ENCODE measurements around the gene GLT6D1. TPM values are rescaled to one million over a fixed set of nuclear protein-coding genes. Genes with fewer than 3 reads are reported as not detected.

Gene GLT6D1
- total RNA-seq, 3 donors from 2014 or later, result not detected

GRCh38 chr9:135582966-135583687 lies 56.2 kb downstream of the GLT6D1 start:
- DNase-seq, result no peak

DNA sequence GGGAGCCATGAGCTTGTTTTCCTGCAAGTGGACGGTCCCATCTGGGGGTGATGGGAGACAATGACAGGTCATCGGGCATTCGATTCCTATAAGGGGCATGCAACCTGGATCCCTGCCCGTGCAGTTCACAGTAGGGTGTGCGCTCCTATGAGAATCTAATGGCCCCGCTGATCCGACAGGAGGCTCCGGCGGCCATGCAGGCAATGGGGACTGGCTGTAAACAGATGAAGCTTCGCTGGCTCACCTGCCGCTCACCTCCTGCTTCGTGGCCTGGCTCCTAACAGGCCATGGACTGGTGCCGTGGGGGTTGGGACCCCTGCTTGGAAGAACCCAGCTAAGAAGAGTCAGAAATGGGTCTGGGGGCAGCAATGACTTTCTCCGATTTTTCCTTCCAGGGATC lies 56.8 kb downstream of the GLT6D1 start:
- Mint-ChIP-seq H3K4me1 (ENCODE audit: low read depth) (no peaks in the 10 kb centered on the region), H3K27me3 (ENCODE audit: low read depth) (peaks cover 14% of the 10 kb centered on the region), H3K9me3 (no peaks in the 10 kb centered on the region), H3K36me3 (ENCODE audit: insufficient read depth) (no peaks in the 10 kb centered on the region), H3K4me3 (no peak overlapping the region)
- ATAC-seq (no peak), DNase-seq (no peak)

More at GRCh38 chr9:135582966-135583687, 56.2 kb downstream of the GLT6D1 start:
- ATAC-seq, result no peak
- no peak overlapping the region for H3K4me3 Mint-ChIP-seq
- H3K36me3 Mint-ChIP-seq (ENCODE audit: insufficient read depth), result no peaks in the 10 kb centered on the region
- H3K4me1 Mint-ChIP-seq (ENCODE audit: low read depth), result no peaks in the 10 kb centered on the region
- peaks cover 14% of the 10 kb centered on the region for H3K27me3 Mint-ChIP-seq (ENCODE audit: low read depth)
- H3K9me3 Mint-ChIP-seq, result no peaks in the 10 kb centered on the region

GRCh38 chr9:135581636-135582426 lies 57.5 kb downstream of the GLT6D1 start:
- Mint-ChIP-seq H3K36me3 (ENCODE audit: insufficient read depth) (no peaks in the 10 kb centered on the region), H3K4me3 (no peak overlapping the region), H3K4me1 (ENCODE audit: low read depth) (no peaks in the 10 kb centered on the region), H3K27me3 (ENCODE audit: low read depth) (peaks cover 14% of the 10 kb centered on the region), H3K9me3 (no peaks in the 10 kb centered on the region)
- DNase-seq (no peak), ATAC-seq (no peak)

GRCh38 chr9:135580664-135581380 lies 58.5 kb downstream of the GLT6D1 start:
- H3K4me1 Mint-ChIP-seq (ENCODE audit: low read depth), result no peaks in the 10 kb centered on the region
- H3K4me3 Mint-ChIP-seq, result no peak overlapping the region
- H3K36me3 Mint-ChIP-seq (ENCODE audit: insufficient read depth), result no peaks in the 10 kb centered on the region
- ATAC-seq, result no peak
- H3K27me3 Mint-ChIP-seq (ENCODE audit: low read depth), result peaks cover 17% of the 10 kb centered on the region
- DNase-seq, result no peak
- H3K9me3 Mint-ChIP-seq, result no peaks in the 10 kb centered on the region

DNA sequence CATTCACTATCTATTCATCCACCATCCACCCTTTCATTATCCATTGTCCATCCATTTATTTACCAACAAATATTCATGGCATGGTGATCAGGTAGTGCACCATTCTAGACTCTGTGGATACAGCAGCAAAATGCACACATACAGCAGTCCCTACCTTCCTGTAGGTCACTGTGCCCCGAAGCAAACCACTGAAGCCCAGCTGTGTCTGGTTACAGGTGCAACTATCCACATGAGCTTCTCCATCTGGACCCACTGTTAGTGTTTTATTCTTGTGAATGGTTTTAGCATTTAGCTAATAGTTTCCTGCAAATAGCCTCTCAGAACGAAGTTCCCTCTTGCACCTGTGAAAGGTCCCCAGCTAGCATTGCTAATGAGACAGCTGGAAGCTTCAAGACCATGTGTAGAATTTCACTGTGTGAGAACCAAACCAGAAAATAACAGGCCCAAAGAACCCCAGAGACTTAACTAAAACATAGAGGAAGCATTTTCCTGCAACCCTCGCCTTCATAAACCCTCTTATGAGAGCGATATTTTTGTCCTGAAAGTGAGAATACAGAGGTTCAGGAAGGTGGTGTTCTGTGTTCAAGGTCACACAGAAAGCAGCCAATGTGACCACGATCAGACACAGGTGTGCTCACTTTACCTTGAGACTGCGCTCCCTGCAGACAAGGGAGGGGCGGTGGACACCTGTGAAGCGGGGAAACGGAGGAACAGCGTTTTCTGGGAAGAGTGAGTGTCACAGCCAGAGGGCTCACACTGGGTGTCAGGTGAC lies 59.3 kb downstream of the GLT6D1 start:
- no peak for ATAC-seq
- Mint-ChIP-seq H3K27me3 (ENCODE audit: low read depth) (peaks cover 15% of the 10 kb centered on the region), H3K4me3 (no peak overlapping the region), H3K4me1 (ENCODE audit: low read depth) (no peaks in the 10 kb centered on the region), H3K36me3 (ENCODE audit: insufficient read depth) (no peaks in the 10 kb centered on the region), H3K9me3 (no peaks in the 10 kb centered on the region)
- DNase-seq, result no peak

- no peaks in the 10 kb centered on the region for H3K9me3 Mint-ChIP-seq
- no peaks in the 10 kb centered on the region for H3K4me1 Mint-ChIP-seq (ENCODE audit: low read depth)
- H3K4me3 Mint-ChIP-seq, result no peak overlapping the region
- ATAC-seq (no peak), DNase-seq (no peak)
- H3K27me3 Mint-ChIP-seq (ENCODE audit: low read depth), result peaks cover 15% of the 10 kb centered on the region
- H3K36me3 Mint-ChIP-seq (ENCODE audit: insufficient read depth), result no peaks in the 10 kb centered on the region
Measured at GRCh38 chr9:135579356-135579755, 60.0 kb downstream of the GLT6D1 start.

DNA sequence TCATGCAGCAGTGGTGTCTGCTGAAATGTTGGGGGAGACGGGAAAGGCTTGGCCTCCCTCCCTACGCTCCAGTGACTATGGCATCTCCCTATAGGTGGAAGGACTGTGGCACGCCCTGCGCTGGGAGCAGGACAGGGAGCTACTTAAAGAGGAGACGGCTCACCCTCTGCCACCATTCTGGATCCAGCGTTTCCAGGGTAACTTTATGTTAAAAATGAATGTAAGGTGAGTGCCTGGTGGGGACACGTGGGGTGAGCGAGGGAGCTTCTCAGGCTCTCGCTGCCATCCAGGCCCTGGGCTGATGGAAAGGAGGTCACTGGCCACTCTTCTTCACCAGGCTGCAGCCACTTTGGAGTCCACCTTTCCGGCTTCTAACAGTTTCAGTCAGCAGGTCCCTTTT lies 62.1 kb downstream of the GLT6D1 start:
- DNase-seq (no peak), ATAC-seq (no peak)
- no peaks in the 10 kb centered on the region for H3K9me3 Mint-ChIP-seq
- no peaks in the 10 kb centered on the region for H3K36me3 Mint-ChIP-seq (ENCODE audit: insufficient read depth)
- no peaks in the 10 kb centered on the region for H3K4me1 Mint-ChIP-seq (ENCODE audit: low read depth)
- peaks cover 9% of the 10 kb centered on the region for H3K27me3 Mint-ChIP-seq (ENCODE audit: low read depth)
- H3K4me3 Mint-ChIP-seq, result no peak overlapping the region

DNA sequence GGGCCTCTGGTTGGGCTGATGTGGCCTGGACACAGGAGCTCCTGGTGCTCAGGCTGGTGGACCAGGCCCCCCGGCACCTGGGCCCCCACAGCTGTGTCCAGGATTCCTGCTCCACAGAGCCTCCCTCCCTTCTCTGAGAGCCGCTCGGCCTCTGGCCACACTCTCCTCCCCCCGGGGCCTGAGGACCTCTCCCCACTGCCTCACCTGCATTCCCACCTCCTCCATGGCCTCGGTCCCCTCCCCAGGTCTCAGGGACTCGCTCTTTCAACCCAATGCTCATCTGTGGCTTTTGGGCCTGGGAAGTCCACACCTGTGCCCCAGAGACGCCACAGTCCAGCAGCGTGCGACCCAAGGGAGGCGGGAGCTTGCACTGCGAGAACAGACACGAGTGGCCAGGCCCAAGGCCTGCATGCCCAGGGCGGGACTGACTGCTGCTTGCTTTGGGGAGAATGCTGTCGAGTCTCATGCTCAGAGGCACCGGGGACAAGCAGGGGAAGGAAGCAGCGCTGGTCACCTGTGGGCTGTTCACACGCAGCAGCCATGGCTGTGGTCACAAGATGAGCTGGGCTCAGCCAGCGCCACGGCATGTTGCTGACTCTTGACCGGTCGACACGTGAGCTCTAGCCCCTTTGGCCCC lies 63.2 kb downstream of the GLT6D1 start:
- DNase-seq (no peak), ATAC-seq (no peak)
- Mint-ChIP-seq H3K27me3 (ENCODE audit: low read depth) (peaks cover 5% of the 10 kb centered on the region), H3K4me3 (no peak overlapping the region), H3K4me1 (ENCODE audit: low read depth) (no peaks in the 10 kb centered on the region), H3K36me3 (ENCODE audit: insufficient read depth) (no peaks in the 10 kb centered on the region), H3K9me3 (no peaks in the 10 kb centered on the region)

DNA sequence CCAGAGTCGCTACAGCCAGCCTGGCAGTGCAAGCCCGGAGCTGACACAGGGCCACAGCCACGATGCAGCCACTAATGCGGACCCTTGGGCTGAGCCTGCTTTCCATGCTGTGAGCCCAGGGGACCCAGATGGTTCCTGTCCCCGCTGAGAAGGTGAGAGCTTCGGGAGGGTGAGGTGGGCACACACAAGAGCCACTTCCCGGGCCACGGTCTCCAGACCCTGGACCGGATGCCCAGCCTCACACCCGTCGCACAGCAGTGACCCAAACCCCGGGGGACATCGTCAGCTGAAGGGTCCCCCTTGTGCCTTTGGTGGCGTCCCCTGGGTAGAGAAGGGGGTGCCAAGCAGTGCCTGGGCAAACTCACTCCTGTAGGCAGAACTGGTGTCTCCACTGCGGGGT lies 64.4 kb downstream of the GLT6D1 start:
- DNase-seq (no peak), ATAC-seq (no peak)
- Mint-ChIP-seq H3K9me3 (no peaks in the 10 kb centered on the region), H3K27me3 (ENCODE audit: low read depth) (peaks cover 5% of the 10 kb centered on the region), H3K4me1 (ENCODE audit: low read depth) (no peaks in the 10 kb centered on the region), H3K36me3 (ENCODE audit: insufficient read depth) (no peaks in the 10 kb centered on the region), H3K4me3 (no peak overlapping the region)

DNA sequence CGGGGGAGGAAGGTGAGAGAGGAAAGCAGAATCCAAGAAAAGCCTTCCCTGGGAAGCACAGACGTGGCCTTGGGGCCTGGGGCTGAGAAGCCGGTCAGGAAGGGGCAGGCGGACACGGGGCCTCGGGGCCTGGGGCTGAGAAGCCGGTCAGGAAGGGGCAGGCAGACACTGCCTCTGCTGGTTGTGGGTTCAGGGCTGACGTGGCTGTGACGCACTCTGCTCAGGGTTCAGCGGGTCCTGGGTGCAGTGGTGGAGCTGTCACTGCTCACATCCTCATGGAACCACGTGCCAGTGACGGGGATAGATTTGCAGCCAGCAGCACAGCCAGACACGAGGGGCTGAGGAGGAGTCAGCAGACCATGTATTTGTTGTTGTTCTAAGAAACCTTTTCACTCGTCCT lies 65.0 kb downstream of the GLT6D1 start:
- H3K36me3 Mint-ChIP-seq (ENCODE audit: insufficient read depth), result no peaks in the 10 kb centered on the region
- no peak for ATAC-seq
- no peak overlapping the region for H3K4me3 Mint-ChIP-seq
- H3K4me1 Mint-ChIP-seq (ENCODE audit: low read depth), result no peaks in the 10 kb centered on the region
- peaks cover 2% of the 10 kb centered on the region for H3K9me3 Mint-ChIP-seq
- no peak for DNase-seq
- H3K27me3 Mint-ChIP-seq (ENCODE audit: low read depth), result peaks cover 7% of the 10 kb centered on the region

Other genes with a start within 250 kb of the GLT6D1 start
- 1 to 10 TPM in 2 of 3 donors, under 1 TPM in 1; 0.94 to 2.4 (median 1.2) TPM for gene PPP1R26, start 159.8 kb downstream of the GLT6D1 start, total RNA-seq
- 100 to 1,000 TPM in 1 of 3 donors, 10 to 100 TPM in 2; 85.3 to 110 (median 85.7) TPM for gene MRPS2, start 138.9 kb downstream of the GLT6D1 start, total RNA-seq
- gene LCN1, start 118.1 kb downstream of the GLT6D1 start, total RNA-seq, result not detected
- gene OBP2A, start 93.4 kb downstream of the GLT6D1 start, total RNA-seq, result not detected
- not detected for gene PAEP, start 77.8 kb downstream of the GLT6D1 start, total RNA-seq
- not detected for gene LCN9, start 23.8 kb upstream of the GLT6D1 start, total RNA-seq
- not detected for gene SOHLH1, start 59.9 kb upstream of the GLT6D1 start, total RNA-seq
- under 1 TPM in 1 of 3 donors, not detected in 2; 0.05 TPM for gene KCNT1, start 62.6 kb upstream of the GLT6D1 start, total RNA-seq

All from activated T-cell treated with anti-CD3 and anti-CD28 coated beads, Interleukin-2, amount 50 U/mL, for 4 hours (primary cell).